ENCODE measurements around the gene MATK.
"Not testable (repeated sequence)": the region's sequence is repeated elsewhere in the genome, so short reads cannot be mapped to it uniquely, and the experiment has no call there.

The MATK gene

DNA sequence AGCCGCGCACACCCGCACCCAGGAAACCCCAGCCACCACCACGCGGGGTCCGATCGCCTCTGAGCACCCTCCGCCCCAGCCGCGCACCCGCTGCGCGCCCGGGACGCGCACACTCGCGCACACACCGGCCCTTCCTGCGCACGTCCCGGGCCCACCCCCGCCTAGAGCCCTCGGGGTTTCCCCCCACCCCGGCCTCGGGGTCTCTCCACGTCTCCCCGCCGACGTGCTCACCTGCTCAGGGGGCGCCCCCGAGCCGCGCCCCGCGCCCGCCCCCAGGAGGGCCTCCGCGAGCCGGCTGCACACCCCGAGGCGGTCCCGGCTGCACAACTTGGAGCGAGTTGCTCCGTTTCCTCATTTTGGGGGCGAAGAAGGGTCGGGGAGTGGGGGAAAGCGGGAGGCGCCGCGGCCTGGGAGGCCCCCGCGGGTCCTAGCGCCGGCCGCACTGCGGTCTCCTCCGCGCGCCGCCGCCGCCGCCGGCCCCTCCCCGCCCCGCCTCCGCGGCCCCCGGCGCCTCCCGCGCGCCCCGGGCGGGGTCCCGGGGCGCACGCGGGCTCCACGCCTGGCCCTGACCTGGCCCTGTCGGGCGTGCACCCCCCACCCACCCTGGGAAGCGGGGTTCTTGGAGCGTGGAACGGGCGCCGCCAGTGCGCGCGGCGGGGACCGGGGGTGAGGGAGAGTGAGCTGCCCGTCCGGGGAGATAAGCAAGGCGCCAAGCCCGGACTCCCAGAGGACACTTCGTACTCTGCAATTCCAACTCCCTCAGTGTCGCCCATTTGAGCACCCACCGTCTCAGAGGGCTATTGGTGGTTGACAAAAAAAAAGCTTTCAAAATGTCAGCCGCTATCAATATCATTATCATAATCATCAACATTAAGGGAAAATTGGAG lies at the start of gene MATK:
Gene MATK, minus strand, starts transcription at position 444 of the 887 bp plus-strand sequence. CDS start 1,246 bp downstream, outside the sequence.
- DNase-seq (ENCODE audit: low spot score) = no peak

DNA sequence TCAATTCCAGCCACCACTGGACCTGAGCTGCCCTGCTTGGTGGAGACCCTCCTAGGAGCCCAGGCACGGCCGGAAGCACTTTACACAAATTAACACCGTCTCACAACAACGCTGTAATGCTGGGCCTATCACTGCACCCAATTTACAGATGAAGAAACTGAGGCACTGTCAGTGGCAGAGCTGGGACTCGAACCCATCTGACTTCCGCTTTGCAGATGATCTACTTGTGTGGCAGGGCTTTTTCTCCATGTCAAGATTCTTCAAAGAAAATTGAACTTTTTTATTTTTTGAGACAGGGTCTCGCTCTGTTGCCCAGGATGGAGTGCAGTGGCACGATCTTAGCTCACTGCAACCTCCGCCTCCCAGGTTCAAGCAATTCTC lies 48.9 kb upstream of the MATK start:
- no peak for DNase-seq (ENCODE audit: low spot score)

GRCh38 chr19:3834349-3835054 lies 48.3 kb upstream of the MATK start:
- DNase-seq (ENCODE audit: low spot score) = no peak

DNA sequence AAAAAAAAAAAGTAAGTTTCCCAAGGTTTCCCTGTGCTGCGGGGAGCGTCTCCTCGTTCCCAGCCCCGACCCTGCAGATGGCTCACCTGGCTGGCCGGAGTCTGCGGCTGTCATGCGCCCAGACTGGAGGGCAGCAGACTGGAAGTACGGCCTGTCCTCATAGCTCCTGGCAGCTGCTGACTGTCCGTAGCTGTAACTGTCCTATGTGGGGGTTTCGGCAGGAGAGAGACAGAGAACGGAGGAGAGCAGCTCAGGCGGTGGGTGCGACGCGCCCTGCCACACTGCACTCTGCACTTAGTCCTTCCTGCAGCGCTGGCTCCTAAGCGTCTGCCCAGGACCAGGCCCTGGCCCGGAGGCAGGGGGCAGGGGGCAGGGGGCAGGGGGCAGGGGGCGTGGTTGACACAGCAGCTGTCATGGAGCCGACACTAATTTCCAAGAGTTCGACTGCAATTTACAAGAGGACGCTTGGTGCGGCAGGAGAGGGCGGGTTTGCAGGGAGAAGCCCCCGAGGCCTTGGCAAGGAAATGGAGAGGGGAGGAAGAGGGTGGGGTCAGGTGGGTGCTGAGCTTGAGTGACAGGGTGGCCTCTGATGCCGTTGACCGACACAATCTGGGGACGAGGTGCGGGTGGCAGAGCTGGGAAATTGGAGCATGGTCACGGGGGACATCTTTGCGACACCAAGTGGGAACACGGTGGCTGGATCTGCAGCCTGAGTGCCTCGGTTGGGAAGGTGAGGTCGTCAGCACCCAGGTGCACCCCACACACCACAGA lies 47.6 kb upstream of the MATK start:
- DNase-seq (ENCODE audit: low spot score) = no peak

- DNase-seq (ENCODE audit: low spot score) = no peak
These were observed 45.8 kb upstream of the MATK start for GRCh38 chr19:3832001-3832400.

GRCh38 chr19:3831601-3832000 lies 45.4 kb upstream of the MATK start:
- DNase-seq (ENCODE audit: low spot score) = no peak

- no peak for DNase-seq (ENCODE audit: low spot score)
These were observed 44.7 kb upstream of the MATK start for GRCh38 chr19:3830621-3831589.

DNA sequence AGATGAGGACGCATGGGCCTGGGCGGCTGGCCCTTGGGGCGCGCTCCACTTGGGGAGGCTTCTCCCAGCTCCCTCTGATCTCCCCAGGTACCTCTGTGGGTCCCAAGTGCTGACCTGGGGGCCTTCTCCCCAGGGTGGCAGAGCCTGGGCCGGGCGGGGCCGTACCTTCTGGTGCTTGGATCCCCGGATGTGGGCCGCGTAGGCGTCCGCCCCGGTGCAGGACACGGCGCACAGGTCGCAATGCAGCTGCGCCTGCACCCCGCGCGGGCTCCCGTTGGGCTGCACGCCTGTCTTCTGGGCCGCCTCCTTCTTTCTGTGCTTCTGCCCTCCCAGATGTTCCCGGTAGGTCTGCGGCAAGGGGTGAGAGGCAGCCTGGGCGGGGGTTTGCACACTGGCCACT lies 41.1 kb upstream of the MATK start:
- DNase-seq (ENCODE audit: low spot score) = no peak

GRCh38 chr19:3826163-3826562 lies 40.0 kb upstream of the MATK start:
- DNase-seq (ENCODE audit: low spot score) = no peak

DNA sequence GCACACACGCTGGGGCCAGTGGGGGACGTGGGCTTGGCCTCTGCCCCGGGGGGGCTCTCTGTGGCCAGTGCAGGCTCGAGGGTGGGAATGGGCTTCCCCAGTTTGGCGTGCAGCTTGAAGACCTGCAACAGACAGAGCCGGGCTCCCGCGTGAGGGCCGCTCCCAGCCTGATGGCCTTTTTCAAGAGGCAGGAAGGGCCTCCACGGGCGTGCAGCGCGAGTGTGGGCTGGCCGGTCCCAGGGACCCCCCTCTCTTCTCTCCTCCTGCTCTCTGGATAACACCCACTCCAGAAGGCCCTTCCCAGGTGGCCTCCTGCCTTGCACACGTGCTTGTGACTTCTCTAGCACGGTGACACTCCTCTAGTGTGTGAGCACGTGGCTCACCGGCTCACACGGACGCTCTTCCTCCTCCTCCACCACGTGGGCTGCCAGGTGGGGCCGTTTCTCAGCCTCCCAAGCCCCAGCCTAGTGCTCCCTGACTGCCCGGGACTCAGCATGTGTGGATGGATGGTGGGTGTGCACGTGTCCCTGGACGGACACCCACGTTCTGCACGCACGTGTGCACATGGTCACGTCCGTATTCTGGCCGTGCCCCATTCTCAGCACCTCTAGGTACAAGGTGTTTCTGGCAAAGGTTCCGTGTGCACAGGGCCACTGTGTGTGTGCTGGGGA lies 39.2 kb upstream of the MATK start:
- DNase-seq (ENCODE audit: low spot score) = no peak

GRCh38 chr19:3823350-3823713 lies 37.2 kb upstream of the MATK start:
- DNase-seq (ENCODE audit: low spot score) = no peak

DNA sequence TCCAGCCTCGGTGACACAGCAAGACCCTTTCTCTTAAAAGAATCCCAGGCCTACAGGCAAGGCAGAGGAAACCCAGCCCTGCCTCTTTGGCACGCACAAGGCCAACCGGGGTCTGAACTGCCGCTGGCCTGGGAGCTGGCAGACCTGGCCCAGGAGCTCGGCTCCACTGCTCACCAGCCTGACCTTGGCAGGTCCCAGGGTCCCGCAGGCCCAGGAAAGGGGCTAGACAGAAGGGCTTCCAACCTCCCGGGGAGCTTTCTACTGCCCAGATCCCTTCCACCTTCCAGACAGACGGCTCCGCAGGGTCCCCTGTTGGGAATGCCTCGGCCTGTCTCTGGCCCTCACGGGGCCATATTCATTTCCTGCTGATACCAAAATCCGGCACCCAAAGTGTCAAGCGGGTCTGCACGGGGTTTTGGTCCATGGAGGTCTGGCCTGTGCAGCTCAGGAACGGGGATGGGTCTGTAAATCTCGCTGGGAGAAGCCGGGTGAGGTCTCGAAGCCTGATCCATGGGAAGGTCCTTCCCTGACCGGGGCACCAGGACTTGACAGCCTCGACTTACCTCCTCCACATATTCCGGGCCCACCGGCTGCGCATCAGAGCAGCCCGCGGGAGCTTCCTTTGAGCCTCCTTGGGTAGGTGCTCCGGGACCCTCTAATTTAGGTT lies 36.6 kb upstream of the MATK start:
- no peak for DNase-seq (ENCODE audit: low spot score)

DNA sequence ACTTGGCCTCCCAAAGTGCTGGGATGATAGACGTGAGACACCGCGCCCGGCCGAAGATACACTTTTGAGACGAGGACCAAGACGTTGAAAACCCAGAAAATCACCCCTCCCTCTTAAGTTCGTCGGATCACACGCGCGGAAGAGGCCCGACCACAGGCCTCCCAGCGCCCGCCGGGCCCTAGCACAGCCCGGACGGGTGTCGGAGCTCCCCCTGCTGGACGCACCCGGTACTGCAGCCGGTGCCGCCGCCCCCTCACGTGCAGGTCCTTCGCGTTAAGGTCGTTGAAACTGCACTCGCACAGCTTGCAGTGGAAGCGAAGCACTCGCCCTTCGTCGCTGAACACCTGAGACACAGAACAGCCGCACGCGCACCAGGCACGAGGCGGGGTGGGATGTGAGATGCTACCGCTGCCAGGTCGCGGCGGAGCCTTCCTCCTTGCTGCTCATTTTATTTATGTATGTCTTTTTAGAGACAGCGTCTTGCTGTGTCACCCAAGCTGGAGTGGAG lies 35.7 kb upstream of the MATK start:
- DNase-seq (ENCODE audit: low spot score) = peak; percentile 85

DNA sequence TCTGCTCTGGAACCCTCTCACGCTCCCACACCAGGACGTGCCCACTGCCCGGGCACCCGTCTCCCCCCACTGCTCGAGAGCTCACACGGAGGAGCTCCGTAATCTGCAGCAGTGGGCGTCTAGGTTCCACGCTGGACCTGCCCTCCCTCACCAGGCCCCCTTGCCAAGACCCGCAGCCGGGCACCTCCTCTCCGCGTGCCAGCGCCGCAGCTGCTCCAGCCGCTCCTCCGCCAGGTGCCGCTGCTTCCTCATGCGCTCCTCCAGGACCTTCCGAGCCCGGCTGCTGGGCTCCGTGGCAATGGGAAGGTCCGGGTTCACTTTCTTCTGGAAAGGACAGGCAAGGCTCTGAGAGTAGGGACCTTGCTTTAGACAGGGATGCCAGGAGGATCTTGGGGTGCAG lies 35.0 kb upstream of the MATK start:
- no peak for DNase-seq (ENCODE audit: low spot score)

DNA sequence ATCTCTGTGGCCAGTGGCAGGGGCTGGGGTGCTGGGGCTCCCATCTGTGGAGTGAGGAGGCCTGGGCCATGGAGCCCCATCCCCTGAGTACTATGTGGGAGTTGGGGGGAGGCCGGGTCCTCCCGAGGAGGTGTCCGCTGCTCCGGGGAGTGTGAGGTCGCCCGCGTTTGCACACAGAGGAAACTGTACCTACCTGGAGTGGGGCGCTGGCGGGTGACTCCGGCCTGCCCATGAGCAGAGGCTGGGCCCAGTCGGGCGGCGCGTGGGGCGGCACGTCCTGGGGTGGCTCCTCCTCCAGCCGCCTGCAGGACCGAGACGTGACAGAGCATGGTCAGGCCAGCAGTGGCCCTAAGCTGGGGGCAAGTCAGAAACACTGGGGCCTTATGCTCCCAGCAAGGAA lies 33.8 kb upstream of the MATK start:
- DNase-seq (ENCODE audit: low spot score) = no peak

GRCh38 chr19:3818918-3819317 lies 32.7 kb upstream of the MATK start:
- no peak for DNase-seq (ENCODE audit: low spot score)

DNA sequence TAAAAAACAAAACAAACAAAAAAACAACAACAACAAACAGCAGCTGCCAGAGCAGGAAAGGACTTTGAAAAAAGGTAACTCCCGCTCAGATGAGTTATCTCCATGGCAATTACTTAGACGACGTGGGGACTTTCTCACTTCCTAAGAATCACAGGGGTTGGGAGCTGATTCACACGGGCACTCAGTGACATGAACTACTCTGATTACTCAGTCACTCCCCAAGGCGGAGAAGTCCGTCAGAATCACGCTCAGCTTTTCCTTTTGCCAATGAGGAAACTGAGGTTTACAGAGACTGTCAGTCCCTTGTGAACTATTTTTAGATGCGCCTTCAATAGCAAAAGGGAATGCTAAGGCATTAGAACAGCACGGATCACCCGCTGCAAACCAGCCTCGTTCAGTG lies 32.3 kb upstream of the MATK start:
- peak; percentile 57 for DNase-seq (ENCODE audit: low spot score)

GRCh38 chr19:3817761-3818160 lies 31.6 kb upstream of the MATK start:
- DNase-seq (ENCODE audit: low spot score) = no peak

- no peak for DNase-seq (ENCODE audit: low spot score)
These were observed 30.5 kb upstream of the MATK start for GRCh38 chr19:3816566-3817218.

- not testable (repeated sequence) for DNase-seq (ENCODE audit: low spot score)
These were observed 30.0 kb upstream of the MATK start for GRCh38 chr19:3816148-3816547.

All from AG08396 (cell line).